PC-3 (cell line): ENCODE measurements around the gene NFATC1. TPM values are rescaled to one million over a fixed set of nuclear protein-coding genes. Genes with fewer than 3 reads are reported as not detected.

Experiments used
- ATAC-seq: fragments of 200-7000 bp; cut with Tn5 transposase; 2 replicates; pipeline ENCODE4 v1.9.1; 2020; ENCODE audit warnings: mild to moderate bottlenecking, moderate library complexity
- BruUV-seq: library from RNA; stranded (reverse); fragments of 400-500 nt; replicated peaks from 2 replicates; lab custom pipeline; 2021; lab: Mats Ljungman, UMichigan
- CTCF ChIA-PET: fragments of 300-600 bp; sonication (Branson Sonifier 250); formaldehyde crosslinking; loops from one replicate; lab custom pipeline; 2022; ENCODE audit warnings: antibody characterized with exemption; lab: Charles Lee
- POLR2A ChIA-PET: fragments of 300-600 bp; sonication (Branson Sonifier 250); formaldehyde crosslinking; loops from one replicate; lab custom pipeline; 2022; ENCODE audit warnings: antibody characterized with exemption; ENCODE audit not compliant: unreplicated experiment; lab: Charles Lee
- DNase-seq: peaks from one replicate; pipeline ENCODE4 v3.0.0-alpha.2; 2015
- H2AFZ ChIP-seq: fragments of 300-600 bp; sonication (generic); 2 replicates; pipeline ENCODE4 v1.6.0; 2016; ENCODE audit warnings: antibody characterized with exemption, low read length
- H3F3A ChIP-seq: fragments of 300-600 bp; sonication (generic); one replicate; pipeline ENCODE4 v1.6.0; 2017; ENCODE audit warnings: antibody characterized with exemption, low read length, control low read depth, mild to moderate bottlenecking; ENCODE audit not compliant: unreplicated experiment
- H3K27ac ChIP-seq: fragments of 300-600 bp; sonication (generic); 2 replicates; pipeline ENCODE4 v1.5.1; 2016; ENCODE audit warnings: mild to moderate bottlenecking, low read length
- H3K27me3 ChIP-seq: fragments of 300-600 bp; sonication (generic); 2 replicates; pipeline ENCODE4 v1.6.1; 2016; ENCODE audit warnings: low read length, mixed read lengths
- H3K36me3 ChIP-seq: fragments of 300-600 bp; sonication (generic); 2 replicates; pipeline ENCODE4 v1.6.1; 2016; ENCODE audit warnings: low read depth, mixed run types, low read length, mixed read lengths
- H3K4me1 ChIP-seq: fragments of 300-600 bp; sonication (generic); 2 replicates; pipeline ENCODE4 v1.5.1; 2016; ENCODE audit warnings: low read length; ENCODE audit not compliant: insufficient read depth
- H3K4me2 ChIP-seq: fragments of 300-600 bp; sonication (generic); 2 replicates; pipeline ENCODE4 v1.6.0; 2016; ENCODE audit warnings: low read length
- H3K4me3 ChIP-seq: fragments of 300-600 bp; sonication (generic); 2 replicates; pipeline ENCODE4 v1.5.1; 2016; ENCODE audit warnings: mild to moderate bottlenecking, low read length, mixed read lengths
- H3K79me2 ChIP-seq: fragments of 300-600 bp; sonication (generic); 2 replicates; pipeline ENCODE4 v1.6.1; 2017; ENCODE audit warnings: low read length, mixed read lengths
- H3K9ac ChIP-seq: fragments of 300-600 bp; sonication (generic); 2 replicates; pipeline ENCODE4 v1.6.0; 2016; ENCODE audit warnings: mild to moderate bottlenecking, low read length
- H3K9me2 ChIP-seq: fragments of 300-600 bp; sonication (generic); replicated peaks from 2 replicates; pipeline ENCODE4 v1.6.1; 2016; ENCODE audit warnings: mixed run types, low read length, mixed read lengths
- H3K9me3 ChIP-seq: fragments of 300-600 bp; sonication (generic); 2 replicates; pipeline ENCODE4 v1.6.1; 2016; ENCODE audit warnings: low read length, mixed read lengths
- H4K20me1 ChIP-seq: fragments of 300-600 bp; sonication (generic); 2 replicates; pipeline ENCODE4 v1.6.1; 2016; ENCODE audit warnings: low read length, mixed read lengths
- CTCF ChIP-seq: fragments of 300-600 bp; sonication (generic); conservative IDR thresholded peaks from 2 replicates; pipeline ENCODE4 v1.5.1; 2017; ENCODE audit warnings: antibody characterized with exemption, low read depth, mild to moderate bottlenecking, low read length
- EZH2 ChIP-seq: fragments of 300-600 bp; sonication (generic); IDR thresholded peaks from one replicate; pipeline ENCODE4 v1.6.1; 2017; ENCODE audit warnings: antibody characterized with exemption, mild to moderate bottlenecking, low read length; ENCODE audit not compliant: unreplicated experiment
- EZH2phosphoT487 ChIP-seq: fragments of 300-600 bp; sonication (generic); IDR thresholded peaks from 2 replicates; pipeline ENCODE4 v1.6.1; 2018; ENCODE audit warnings: mild to moderate bottlenecking, antibody characterized with exemption, low read length, borderline replicate concordance
- intact Hi-C: fragments of 100-400 bp; cut with micrococcal nuclease; formaldehyde crosslinking; loops from 2 replicates; pipeline ENCODE4 v1.9.0; 2023
- total RNA-seq: library from RNA; depleted of rRNA; stranded (reverse); fragments of >200 nt; gene quantifications from 2 replicates; pipeline ENCODE4 v1.2.3, GENCODE V29; 2014

NFATC1 gene
- total RNA-seq, 1 experiment from 2014 or later = 5.9 TPM

- Histone ChIP-seq H3F3A (no peaks in the 10 kb centered on the region), H3K9me2 (no peaks in the 10 kb centered on the region), H3K4me1 (no peaks in the 10 kb centered on the region), H3K4me3 (no peak overlapping the region), H3K4me2 (no peak overlapping the region), H3K27me3 (no peaks in the 10 kb centered on the region), H3K27ac (no peak overlapping the region), H2AFZ (no peak overlapping the region), H3K79me2 (no peaks in the 10 kb centered on the region), H3K36me3 (no peaks in the 10 kb centered on the region), H3K9ac (no peak overlapping the region), H4K20me1 (no peaks in the 10 kb centered on the region), H3K9me3 (no peaks in the 10 kb centered on the region)
- no TSS peak for BruUV-seq
- intact Hi-C loops = no loop called here
- no peak for ATAC-seq
- CTCF ChIA-PET = no interaction called here
- DNase-seq = no peak
- TF ChIP-seq CTCF (no peak), EZH2 (no peak)
- POLR2A ChIA-PET = no interaction called here
Observed at GRCh38 chr18:79521416-79522205, 125.9 kb downstream of the NFATC1 start.

- no peak for TF ChIP-seq EZH2phosphoT487
- no peak for TF ChIP-seq EZH2
- TF ChIP-seq CTCF = no peak
- H2AFZ ChIP-seq = no peak overlapping the region
- intact Hi-C loops = no loop called here
- ATAC-seq (no peak), DNase-seq (no peak)
- no peaks in the 10 kb centered on the region for H3K27me3 ChIP-seq
- no TSS peak for BruUV-seq
- H3K4me1 ChIP-seq = no peaks in the 10 kb centered on the region
- no peak overlapping the region for H3K9ac ChIP-seq
- no peak overlapping the region for H3K4me2 ChIP-seq
- POLR2A ChIA-PET = no interaction called here
- no peak overlapping the region for H3K27ac ChIP-seq
- H3K9me2 ChIP-seq = no peaks in the 10 kb centered on the region
- no peaks in the 10 kb centered on the region for H3K79me2 ChIP-seq
- no peaks in the 10 kb centered on the region for H4K20me1 ChIP-seq
- H3K9me3 ChIP-seq = no peaks in the 10 kb centered on the region
- no peaks in the 10 kb centered on the region for H3K36me3 ChIP-seq
- CTCF ChIA-PET = no interaction called here
- H3K4me3 ChIP-seq = no peak overlapping the region
- no peaks in the 10 kb centered on the region for H3F3A ChIP-seq
Observed at GRCh38 chr18:79522451-79523205, 126.9 kb downstream of the NFATC1 start.

- Histone ChIP-seq H3K9ac (no peak overlapping the region), H3K27me3 (no peaks in the 10 kb centered on the region), H3K4me2 (no peak overlapping the region), H3K9me3 (no peaks in the 10 kb centered on the region), H3K36me3 (no peaks in the 10 kb centered on the region), H3F3A (no peaks in the 10 kb centered on the region), H3K4me1 (no peaks in the 10 kb centered on the region), H4K20me1 (no peaks in the 10 kb centered on the region), H3K79me2 (no peaks in the 10 kb centered on the region), H2AFZ (no peak overlapping the region), H3K27ac (no peak overlapping the region), H3K9me2 (no peaks in the 10 kb centered on the region), H3K4me3 (no peak overlapping the region)
- intact Hi-C loops = no loop called here
- CTCF ChIA-PET = no interaction called here
- TF ChIP-seq CTCF (no peak), EZH2 (no peak), EZH2phosphoT487 (no peak)
- no peak for DNase-seq
- POLR2A ChIA-PET = no interaction called here
- no TSS peak for BruUV-seq
- ATAC-seq = no peak
Observed at GRCh38 chr18:79523206-79523735, 127.5 kb downstream of the NFATC1 start.
